ENCODE data around the gene CTSD.

CTSD gene

DNA sequence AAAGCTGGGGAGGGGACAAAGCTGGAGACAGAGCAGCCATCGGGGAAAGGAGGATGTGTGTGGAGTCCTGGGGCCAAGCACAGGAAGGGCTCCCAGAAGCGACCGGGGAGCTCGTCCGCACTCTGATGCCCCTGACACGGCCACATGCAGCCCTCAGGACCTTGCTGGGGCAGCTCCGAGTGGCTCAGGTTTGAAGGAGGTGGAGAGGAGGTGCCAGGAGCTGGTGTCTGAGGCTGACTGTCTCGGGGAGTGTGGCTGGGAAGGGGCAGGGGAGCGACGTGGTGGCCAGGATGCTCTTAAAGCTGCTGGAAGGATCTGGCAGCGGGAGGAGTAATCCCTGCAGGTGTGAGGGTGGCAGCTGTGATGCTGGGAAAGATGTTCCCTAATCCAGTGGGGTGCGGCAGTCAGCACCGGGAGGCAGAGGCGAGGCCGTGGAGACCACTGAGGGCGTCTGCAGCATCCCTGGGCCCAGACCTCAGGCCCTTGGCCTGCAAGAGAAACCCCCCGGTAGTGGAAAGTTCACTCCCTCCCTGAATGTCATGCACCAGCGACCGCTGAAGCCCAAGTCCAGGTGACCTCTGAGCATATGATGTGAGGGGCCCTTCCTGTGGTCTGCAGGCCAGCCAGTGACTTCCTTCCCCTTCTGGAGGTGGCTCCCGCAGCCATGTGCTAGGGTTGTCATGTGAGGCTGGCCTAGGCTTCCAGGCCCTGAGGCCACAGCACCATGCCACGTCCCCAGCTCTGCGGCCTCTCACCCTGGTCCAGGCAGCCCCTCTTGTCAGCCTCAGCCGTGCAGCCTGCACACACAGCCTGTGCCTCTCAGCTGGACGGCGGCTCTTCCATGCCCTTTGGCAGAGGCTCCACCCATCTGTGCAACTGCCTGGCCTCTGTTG, 17.2 kb upstream of the CTSD start:
- TF ChIP-seq, protein P1, sequence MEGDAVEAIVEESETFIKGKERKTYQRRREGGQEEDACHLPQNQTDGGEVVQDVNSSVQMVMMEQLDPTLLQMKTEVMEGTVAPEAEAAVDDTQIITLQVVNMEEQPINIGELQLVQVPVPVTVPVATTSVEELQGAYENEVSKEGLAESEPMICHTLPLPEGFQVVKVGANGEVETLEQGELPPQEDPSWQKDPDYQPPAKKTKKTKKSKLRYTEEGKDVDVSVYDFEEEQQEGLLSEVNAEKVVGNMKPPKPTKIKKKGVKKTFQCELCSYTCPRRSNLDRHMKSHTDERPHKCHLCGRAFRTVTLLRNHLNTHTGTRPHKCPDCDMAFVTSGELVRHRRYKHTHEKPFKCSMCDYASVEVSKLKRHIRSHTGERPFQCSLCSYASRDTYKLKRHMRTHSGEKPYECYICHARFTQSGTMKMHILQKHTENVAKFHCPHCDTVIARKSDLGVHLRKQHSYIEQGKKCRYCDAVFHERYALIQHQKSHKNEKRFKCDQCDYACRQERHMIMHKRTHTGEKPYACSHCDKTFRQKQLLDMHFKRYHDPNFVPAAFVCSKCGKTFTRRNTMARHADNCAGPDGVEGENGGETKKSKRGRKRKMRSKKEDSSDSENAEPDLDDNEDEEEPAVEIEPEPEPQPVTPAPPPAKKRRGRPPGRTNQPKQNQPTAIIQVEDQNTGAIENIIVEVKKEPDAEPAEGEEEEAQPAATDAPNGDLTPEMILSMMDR (conservative IDR thresholded peaks at IDR 0.05): no peak
- no peak overlapping the region for H3K27ac ChIP-seq

- no peak overlapping the region for H3K27ac ChIP-seq
- TF ChIP-seq, protein P1 (conservative IDR thresholded peaks at IDR 0.05): no peak
Measured at GRCh38 chr11:1779806-1780699, 16.3 kb upstream of the CTSD start.

DNA sequence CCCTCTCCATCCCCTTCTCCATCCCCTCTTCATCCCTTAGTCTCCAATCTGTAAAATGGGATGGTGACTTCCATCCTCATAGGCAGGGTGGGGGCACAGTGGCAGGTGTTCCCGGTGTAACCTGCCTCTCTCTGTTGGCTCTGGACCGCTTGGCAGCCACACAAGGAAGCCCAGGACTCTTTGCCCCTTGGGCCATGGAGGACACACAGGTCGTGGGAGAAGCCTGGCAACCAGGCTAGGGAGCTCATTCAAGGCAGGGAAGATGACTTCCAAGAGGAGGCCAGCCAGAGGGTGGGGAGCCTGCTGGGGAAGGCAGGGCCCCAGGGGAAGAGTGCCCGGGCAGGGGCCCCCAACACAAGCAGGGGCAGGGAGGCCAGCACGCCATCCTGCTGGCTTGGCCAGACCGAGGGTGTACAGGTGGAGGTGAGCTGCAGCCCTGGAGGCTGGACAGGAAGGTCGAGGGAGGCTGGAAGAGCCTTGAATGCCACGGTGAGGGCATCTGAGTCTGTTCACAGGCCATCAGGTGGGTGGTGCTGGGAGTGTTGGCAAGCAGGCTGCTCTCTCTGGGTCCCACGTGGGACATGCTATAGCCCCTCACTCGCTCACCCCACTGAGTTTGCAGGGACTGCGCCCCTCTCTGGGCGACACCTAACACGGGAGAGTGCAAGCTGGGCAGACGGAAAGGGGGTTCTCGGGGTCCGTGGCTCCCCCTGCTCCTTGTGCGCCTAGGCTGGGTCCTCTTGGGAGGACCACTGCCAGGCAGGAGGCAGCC, 15.5 kb upstream of the CTSD start:
- TF ChIP-seq, protein P1 (conservative IDR thresholded peaks at IDR 0.05): no peak
- no peak overlapping the region for H3K27ac ChIP-seq

DNA sequence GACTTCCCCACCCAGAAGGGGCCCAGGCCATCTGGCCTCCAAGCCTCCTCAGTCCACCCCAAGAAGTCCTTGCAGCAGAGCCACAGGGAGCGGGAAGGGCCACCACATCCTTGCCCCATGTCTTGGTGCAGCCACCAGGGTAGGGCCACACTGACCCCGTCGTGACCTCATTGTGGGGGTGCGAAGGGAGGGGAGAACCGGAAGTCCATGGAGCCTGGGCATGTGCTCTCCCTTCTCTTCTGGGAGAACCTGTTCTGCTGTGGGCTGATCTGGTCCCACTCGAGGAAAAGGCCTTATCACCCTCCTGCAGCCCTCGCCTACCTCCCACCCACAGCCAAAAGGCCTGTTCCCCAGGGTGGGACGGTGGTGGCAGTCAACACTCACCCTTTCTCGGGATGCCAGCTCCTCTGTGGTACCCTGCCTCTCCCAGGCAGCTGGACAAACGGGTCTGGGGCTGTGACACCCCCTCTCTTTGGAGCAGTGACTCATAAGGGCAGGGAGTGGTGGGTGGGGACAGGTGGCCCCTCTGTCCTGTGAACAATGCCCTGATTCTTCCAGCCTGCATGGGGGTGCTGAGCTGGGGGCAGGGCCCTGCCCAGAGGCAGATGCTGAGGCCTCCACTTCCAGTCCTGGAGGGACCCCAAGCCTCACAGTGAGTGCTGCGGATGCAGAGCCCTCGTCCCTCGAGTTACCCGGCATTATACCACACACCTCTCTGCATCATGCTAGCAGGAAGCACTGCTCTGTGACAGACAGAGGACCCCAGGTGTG, 14.6 kb upstream of the CTSD start:
- no peak overlapping the region for H3K27ac ChIP-seq
- TF ChIP-seq, protein P1 (conservative IDR thresholded peaks at IDR 0.05): no peak

DNA sequence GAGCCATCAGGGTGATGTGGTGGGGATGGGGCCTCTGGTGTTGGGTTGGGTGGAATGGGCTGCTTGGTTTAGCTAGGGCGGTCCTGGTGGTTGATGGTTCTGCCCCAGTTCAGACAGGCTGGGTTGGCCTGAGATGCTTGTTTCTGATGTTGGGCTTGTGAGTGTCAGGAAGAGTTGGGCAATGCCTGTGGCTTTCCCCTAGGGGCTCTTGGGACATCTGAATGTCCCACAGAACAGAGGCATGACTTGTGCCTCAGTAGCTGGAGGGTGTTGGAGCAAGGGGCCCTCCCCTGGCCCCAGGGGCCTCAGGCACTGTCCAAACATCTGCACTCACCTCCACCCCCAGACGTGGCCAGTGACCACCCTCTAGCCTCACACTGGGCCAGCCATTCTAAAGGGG, 14.0 kb upstream of the CTSD start:
- H3K27ac ChIP-seq: no peak overlapping the region
- TF ChIP-seq, protein P1 (conservative IDR thresholded peaks at IDR 0.05): no peak

- TF ChIP-seq, protein P1 (conservative IDR thresholded peaks at IDR 0.05): no peak
- no peak overlapping the region for H3K27ac ChIP-seq
Measured at GRCh38 chr11:1776944-1777715, 13.4 kb upstream of the CTSD start.
